Lower lobe of right lung (tissue), 2 donors: ENCODE results near the gene BPIFB4. TPM values are rescaled to one million over a fixed set of nuclear protein-coding genes. Genes with fewer than 3 reads are reported as not detected.

ENCODE experiments used
- ATAC-seq, 2 donors: fragments of 200-7000 bp; cut with Tn5 transposase; one replicate each; pipeline ENCODE4 v1.9.1; 2020 to 2022; ENCODE audit warnings: mild to moderate bottlenecking in 2 of 2, moderate library complexity in 2 of 2
- DNase-seq: peaks from one replicate; pipeline ENCODE4 v3.0.0-alpha.2; 2020
- H3K27ac ChIP-seq: fragments of 200-600 bp; one replicate; pipeline ENCODE4 v1.8.0; 2022
- H3K27me3 ChIP-seq: fragments of 200-600 bp; one replicate; pipeline ENCODE4 v1.8.0; 2022; ENCODE audit warnings: low read depth
- H3K36me3 ChIP-seq: fragments of 200-600 bp; one replicate; pipeline ENCODE4 v1.8.0; 2022; ENCODE audit warnings: mild to moderate bottlenecking
- H3K4me1 ChIP-seq: fragments of 200-600 bp; one replicate; pipeline ENCODE4 v1.8.0; 2022
- H3K4me3 ChIP-seq: fragments of 200-600 bp; one replicate; pipeline ENCODE4 v1.8.0; 2022; ENCODE audit warnings: mild to moderate bottlenecking
- H3K9me3 ChIP-seq: fragments of 200-600 bp; one replicate; pipeline ENCODE4 v1.8.0; 2022
- intact Hi-C: fragments of 100-400 bp; cut with DNase I; formaldehyde crosslinking; loops from one replicate; pipeline ENCODE4 v1.11.0; 2022
- total RNA-seq: library from RNA; stranded (reverse); fragmentation: NEBNext Ultra II Directional; extraction: Animal tissue kit (Norgen Biotek cat#: 25700); gene quantifications from one replicate; pipeline ENCODE4 v1.2.1, GENCODE V29; 2021
- TF ChIP-seq, protein P1 (sequence below): fragments of 200-600 bp; IDR thresholded peaks from one replicate; pipeline ENCODE4 v1.8.0; 2022; ENCODE audit warnings: antibody characterized with exemption, mild to moderate bottlenecking
- donor health status: DM: no; HTN: yes; CAD: no; lungs with severe emphysema.

The BPIFB4 gene
- total RNA-seq, 1 donor from 2014 or later: not detected

DNA sequence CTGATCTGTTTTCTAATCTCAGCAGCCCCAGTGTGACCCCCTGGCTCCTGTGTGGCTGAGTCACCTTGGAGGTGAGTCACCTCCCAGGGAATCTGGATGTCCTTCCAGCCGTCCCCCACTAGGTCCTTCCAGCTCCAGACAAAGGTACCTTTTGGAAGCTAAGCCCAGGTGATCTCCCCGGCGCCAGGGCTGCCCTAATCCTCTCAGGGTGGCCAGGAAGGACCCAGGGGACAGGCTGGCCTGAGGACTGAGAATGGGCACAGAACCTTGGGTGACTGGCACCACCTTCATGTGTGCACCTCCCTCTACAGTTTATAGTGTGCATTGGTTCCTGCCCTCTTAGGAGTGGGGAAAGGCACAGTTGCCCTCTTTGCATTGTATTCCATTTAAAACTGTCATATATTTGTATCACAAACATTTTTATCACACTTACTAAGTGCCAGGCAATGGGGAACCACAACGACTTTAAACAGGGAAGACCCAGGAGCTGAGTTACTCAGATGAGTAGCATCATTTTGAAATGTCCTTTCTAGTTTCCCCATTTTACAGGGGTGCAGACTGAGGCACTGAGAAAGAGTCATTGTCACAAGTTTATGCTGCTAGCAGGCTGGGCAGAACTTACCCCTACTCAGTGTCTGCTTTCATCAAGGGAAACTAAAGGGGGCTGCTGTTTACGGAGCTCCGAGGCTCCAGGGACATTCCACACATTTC, 2.6 kb upstream of the BPIFB4 start:
- Histone ChIP-seq H3K27ac (no peak overlapping the region), H3K9me3 (no peaks in the 10 kb centered on the region), H3K27me3 (no peaks in the 10 kb centered on the region), H3K36me3 (no peaks in the 10 kb centered on the region), H3K4me1 (no peaks in the 10 kb centered on the region), H3K4me3 (no peak overlapping the region)
- no peak for DNase-seq
- no peak for ATAC-seq
- intact Hi-C loops: no loop called here
- TF ChIP-seq, protein P1, sequence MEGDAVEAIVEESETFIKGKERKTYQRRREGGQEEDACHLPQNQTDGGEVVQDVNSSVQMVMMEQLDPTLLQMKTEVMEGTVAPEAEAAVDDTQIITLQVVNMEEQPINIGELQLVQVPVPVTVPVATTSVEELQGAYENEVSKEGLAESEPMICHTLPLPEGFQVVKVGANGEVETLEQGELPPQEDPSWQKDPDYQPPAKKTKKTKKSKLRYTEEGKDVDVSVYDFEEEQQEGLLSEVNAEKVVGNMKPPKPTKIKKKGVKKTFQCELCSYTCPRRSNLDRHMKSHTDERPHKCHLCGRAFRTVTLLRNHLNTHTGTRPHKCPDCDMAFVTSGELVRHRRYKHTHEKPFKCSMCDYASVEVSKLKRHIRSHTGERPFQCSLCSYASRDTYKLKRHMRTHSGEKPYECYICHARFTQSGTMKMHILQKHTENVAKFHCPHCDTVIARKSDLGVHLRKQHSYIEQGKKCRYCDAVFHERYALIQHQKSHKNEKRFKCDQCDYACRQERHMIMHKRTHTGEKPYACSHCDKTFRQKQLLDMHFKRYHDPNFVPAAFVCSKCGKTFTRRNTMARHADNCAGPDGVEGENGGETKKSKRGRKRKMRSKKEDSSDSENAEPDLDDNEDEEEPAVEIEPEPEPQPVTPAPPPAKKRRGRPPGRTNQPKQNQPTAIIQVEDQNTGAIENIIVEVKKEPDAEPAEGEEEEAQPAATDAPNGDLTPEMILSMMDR: no peak

DNA sequence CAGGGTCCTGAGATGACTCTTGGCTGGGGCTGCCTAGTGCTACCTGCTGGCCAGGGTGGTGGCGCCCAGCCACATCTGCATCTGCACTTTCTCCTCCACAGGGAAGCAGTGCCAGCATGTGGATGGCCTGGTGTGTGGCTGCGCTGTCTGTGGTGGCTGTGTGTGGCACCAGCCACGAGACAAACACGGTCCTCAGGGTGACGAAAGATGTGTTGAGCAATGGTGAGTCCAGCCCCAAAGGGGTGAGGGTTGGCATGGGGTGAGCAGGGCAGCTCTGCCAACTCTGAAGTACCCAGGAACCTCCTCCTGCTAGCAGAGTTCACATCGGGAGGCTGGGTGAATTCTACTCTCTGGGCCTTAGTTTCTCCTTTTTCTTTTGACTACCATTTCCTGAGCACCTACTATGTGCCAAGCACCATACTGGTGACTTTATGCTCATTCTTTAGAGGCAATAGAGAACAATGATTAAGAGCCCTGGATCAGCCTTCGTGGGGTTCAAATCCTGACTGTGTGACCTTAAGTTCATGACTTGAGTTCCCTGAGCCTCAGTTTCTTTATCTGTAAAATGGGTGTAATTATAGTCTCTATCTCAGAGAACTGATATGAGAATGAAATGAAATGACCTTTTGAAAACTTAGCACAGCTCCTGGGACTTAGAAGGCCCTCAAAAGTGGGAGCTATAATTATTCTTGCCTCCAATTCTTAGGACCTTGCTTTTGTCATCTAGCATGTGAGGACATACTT, 2.1 kb downstream of the BPIFB4 start:
- H3K27ac ChIP-seq: no peak overlapping the region
- no peaks in the 10 kb centered on the region for H3K4me1 ChIP-seq
- intact Hi-C loops: no loop called here
- TF ChIP-seq, protein P1: no peak
- no peak overlapping the region for H3K4me3 ChIP-seq
- DNase-seq (no peak), ATAC-seq (peak; percentile 65 to 66)
- H3K36me3 ChIP-seq: no peaks in the 10 kb centered on the region
- no peaks in the 10 kb centered on the region for H3K9me3 ChIP-seq
- no peaks in the 10 kb centered on the region for H3K27me3 ChIP-seq

DNA sequence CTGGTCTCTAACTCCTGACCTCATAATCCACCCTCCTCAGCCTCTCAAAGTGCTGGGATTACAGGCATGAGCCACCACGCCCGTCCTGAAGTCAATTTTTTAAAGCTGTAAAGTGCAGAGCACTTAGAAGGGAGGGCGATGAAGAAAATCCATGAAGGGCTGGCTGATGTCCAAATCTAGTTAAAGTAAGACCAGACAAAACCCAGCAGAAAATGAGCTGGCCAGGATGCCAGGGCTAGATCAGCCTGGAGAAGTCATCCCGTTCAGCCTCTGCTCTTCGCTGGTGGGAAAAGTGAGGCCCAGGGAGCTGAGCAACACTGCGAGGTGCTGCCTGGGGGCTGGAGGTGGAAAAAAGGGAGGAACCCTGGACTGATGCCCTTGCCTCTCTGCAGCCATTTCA, 3.1 kb downstream of the BPIFB4 start:
- H3K27me3 ChIP-seq: no peaks in the 10 kb centered on the region
- no peaks in the 10 kb centered on the region for H3K4me1 ChIP-seq

DNA sequence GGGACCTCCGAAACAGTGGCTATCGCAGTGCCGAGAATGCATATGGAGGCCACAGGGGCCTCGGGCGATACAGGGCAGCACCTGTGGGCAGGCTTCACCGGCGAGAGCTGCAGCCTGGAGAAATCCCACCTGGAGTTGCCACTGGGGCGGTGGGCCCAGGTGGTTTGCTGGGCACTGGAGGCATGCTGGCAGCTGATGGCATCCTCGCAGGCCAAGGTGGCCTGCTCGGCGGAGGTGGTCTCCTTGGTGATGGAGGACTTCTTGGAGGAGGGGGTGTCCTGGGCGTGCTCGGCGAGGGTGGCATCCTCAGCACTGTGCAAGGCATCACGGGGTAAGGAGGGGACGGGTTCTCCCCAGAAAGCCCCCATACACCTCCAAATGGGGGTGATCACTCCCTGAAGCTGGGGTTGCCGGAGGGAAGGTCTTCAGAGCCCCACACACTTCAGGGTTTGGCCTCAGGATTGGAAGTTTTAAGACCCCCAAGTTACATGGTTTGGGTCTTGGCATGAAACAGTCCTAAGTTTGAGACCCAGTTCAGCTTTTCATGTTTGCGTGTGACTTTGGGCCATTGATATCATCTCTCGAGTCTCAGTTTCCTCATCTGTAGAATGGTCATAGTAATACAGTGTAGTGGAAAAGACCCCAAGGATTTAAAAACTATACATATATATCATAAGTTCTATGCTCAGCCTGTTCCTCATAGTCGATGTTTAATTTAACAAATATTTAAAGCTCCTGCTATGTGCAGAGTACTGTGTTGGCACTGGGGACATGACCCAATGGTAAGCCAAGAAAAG, 4.3 kb downstream of the BPIFB4 start:
- no peak for ATAC-seq
- no peaks in the 10 kb centered on the region for H3K27me3 ChIP-seq
- intact Hi-C loops: no loop called here
- no peaks in the 10 kb centered on the region for H3K9me3 ChIP-seq
- no peaks in the 10 kb centered on the region for H3K36me3 ChIP-seq
- H3K27ac ChIP-seq: no peak overlapping the region
- TF ChIP-seq, protein P1: no peak
- no peak for DNase-seq
- no peaks in the 10 kb centered on the region for H3K4me1 ChIP-seq
- no peak overlapping the region for H3K4me3 ChIP-seq

More for the DNA sequence above, 3.1 kb downstream of the BPIFB4 start:
- DNase-seq: no peak
- Histone ChIP-seq H3K27ac (no peak overlapping the region), H3K36me3 (no peaks in the 10 kb centered on the region), H3K9me3 (no peaks in the 10 kb centered on the region), H3K4me3 (no peak overlapping the region)
- no peak for ATAC-seq
- TF ChIP-seq, protein P1: no peak
- intact Hi-C loops: no loop called here

DNA sequence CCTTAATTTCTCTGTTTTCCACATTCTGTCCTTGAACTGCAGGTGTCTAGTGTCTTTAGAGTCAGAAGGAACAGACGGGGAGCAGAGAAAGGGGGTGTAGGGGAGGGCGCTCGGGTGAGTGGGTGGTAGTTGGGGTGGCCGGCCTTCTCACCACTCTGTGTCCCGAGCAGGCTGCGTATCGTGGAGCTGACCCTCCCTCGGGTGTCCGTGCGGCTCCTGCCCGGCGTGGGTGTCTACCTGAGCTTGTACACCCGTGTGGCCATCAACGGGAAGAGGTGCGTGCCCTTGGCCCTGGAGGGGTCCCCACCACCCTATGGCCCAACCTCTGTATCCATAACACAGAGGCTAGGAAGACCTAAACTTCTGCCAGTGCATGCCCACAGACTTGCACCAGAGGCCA, 5.3 kb downstream of the BPIFB4 start:
- no peak overlapping the region for H3K4me3 ChIP-seq
- H3K9me3 ChIP-seq: no peaks in the 10 kb centered on the region
- H3K27ac ChIP-seq: no peak overlapping the region
- no peaks in the 10 kb centered on the region for H3K36me3 ChIP-seq
- ATAC-seq (no peak), DNase-seq (no peak)
- no peaks in the 10 kb centered on the region for H3K27me3 ChIP-seq
- TF ChIP-seq, protein P1: no peak
- no peaks in the 10 kb centered on the region for H3K4me1 ChIP-seq
- intact Hi-C loops: no loop called here
